ENCODE data around the gene CHAF1B. TPM values are rescaled to one million over a fixed set of nuclear protein-coding genes. Genes with fewer than 3 reads are reported as not detected.

The CHAF1B gene
- total RNA-seq, 1 experiment from 2014 or later = 7.7 TPM

- no peaks in the 10 kb centered on the region for H3K27me3 Mint-ChIP-seq (ENCODE audit: insufficient read depth, unreplicated experiment)
- no peak overlapping the region for H3K4me3 Mint-ChIP-seq (ENCODE audit: unreplicated experiment)
- no peak for DNase-seq (ENCODE audit: unreplicated experiment)
- no peak overlapping the region for H3K27ac Mint-ChIP-seq (ENCODE audit: low read depth, unreplicated experiment)
- POLR2A ChIA-PET = no interaction called here
- no TSS peak for BruUV-seq (replicated peaks)
- peaks cover 89% of the 10 kb centered on the region for H3K36me3 Mint-ChIP-seq (ENCODE audit: insufficient read depth, unreplicated experiment)
- H3K9me3 Mint-ChIP-seq (ENCODE audit: unreplicated experiment) = no peaks in the 10 kb centered on the region
- intact Hi-C loops (cut with micrococcal nuclease) = no loop called here
- H3K4me1 Mint-ChIP-seq (ENCODE audit: insufficient read depth, unreplicated experiment) = no peaks in the 10 kb centered on the region
- CTCF ChIA-PET = interaction anchor here (0.6 kb wide), 3 partner anchors 12 to 71 kb away, joined by 3 to 6 read pairs (median 3); no protein-coding TSS in a partner anchor
- no peak for TF ChIP-seq CTCF (IDR thresholded peaks at IDR 0.05; ENCODE audit: unreplicated experiment)
Observed at GRCh38 chr21:36359185-36359584, 26.0 kb upstream of the CHAF1B start.

DNA sequence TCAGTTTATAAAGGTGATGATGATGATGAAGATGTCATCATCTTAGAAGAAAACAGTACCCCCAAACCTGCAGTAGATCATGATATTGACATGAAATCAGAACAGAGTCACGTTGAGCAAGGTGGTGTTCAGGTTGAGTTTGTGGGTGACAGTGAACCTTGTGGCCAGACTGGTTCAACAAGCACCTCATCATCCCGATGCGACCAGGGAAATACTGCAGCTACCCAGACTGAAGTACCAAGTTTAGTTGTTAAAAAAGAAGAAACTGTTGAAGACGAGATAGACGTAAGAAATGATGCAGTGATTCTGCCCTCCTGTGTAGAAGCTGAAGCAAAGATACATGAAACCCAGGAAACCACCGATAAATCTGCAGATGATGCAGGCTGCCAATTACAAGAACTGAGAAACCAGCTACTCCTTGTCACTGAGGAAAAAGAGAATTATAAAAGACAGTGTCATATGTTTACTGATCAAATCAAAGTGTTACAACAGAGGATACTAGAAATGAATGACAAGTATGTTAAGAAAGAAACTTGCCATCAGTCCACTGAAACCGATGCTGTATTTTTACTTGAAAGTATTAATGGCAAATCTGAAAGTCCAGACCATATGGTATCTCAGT is 16.0 kb upstream of the CHAF1B start:
- Mint-ChIP-seq H3K4me1 (ENCODE audit: insufficient read depth, unreplicated experiment) (no peaks in the 10 kb centered on the region), H3K27me3 (ENCODE audit: insufficient read depth, unreplicated experiment) (no peaks in the 10 kb centered on the region), H3K9me3 (ENCODE audit: unreplicated experiment) (no peaks in the 10 kb centered on the region), H3K27ac (ENCODE audit: low read depth, unreplicated experiment) (no peak overlapping the region), H3K36me3 (ENCODE audit: insufficient read depth, unreplicated experiment) (peaks cover 93% of the 10 kb centered on the region), H3K4me3 (ENCODE audit: unreplicated experiment) (no peak overlapping the region)
- intact Hi-C loops (cut with micrococcal nuclease) = no loop called here
- TF ChIP-seq CTCF (IDR thresholded peaks at IDR 0.05; ENCODE audit: unreplicated experiment) = no peak
- POLR2A ChIA-PET = interaction anchor here (0.6 to 1.6 kb wide), 2 partner anchors 13 to 32 kb away, joined by 3 to 4 read pairs; no protein-coding TSS in a partner anchor
- CTCF ChIA-PET = interaction anchor here (0.6 kb wide), 1 partner anchor 265 kb away, joined by 4 read pairs; no protein-coding TSS in a partner anchor
- BruUV-seq (replicated peaks) = TSS peak; percentile 48
- DNase-seq (ENCODE audit: unreplicated experiment) = no peak

DNA sequence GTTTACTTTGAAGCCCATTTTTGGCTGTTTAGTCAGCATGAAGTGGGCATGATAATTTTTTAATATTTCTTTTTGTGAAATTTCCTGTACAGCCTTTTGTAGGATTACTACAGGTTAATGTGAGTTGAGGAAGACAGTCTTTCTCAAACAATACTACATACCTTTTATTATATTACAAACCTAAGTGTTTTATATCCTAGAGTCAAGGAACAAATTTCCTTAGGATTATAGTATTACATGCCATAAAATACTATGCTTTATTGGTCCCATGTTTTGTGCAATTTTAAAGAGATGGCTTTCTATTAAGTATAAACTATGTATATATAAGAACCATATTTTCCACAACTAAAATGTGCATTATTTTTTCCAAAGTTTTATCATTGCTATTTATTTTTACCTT is 9.2 kb upstream of the CHAF1B start:
- TF ChIP-seq CTCF (IDR thresholded peaks at IDR 0.05; ENCODE audit: unreplicated experiment) = no peak
- ChIA-PET CTCF (no interaction called here), POLR2A (interaction anchor here (0.7 to 1.3 kb wide), 3 partner anchors 8 to 569 kb away, joined by 3 to 5 read pairs (median 3); no protein-coding TSS in a partner anchor)
- H3K27ac Mint-ChIP-seq (ENCODE audit: low read depth, unreplicated experiment) = no peak overlapping the region
- intact Hi-C loops (cut with micrococcal nuclease) = no loop called here
- no TSS peak for BruUV-seq (replicated peaks)
- no peaks in the 10 kb centered on the region for H3K27me3 Mint-ChIP-seq (ENCODE audit: insufficient read depth, unreplicated experiment)
- H3K9me3 Mint-ChIP-seq (ENCODE audit: unreplicated experiment) = no peaks in the 10 kb centered on the region
- DNase-seq (ENCODE audit: unreplicated experiment) = no peak
- H3K4me1 Mint-ChIP-seq (ENCODE audit: insufficient read depth, unreplicated experiment) = no peaks in the 10 kb centered on the region
- no peak overlapping the region for H3K4me3 Mint-ChIP-seq (ENCODE audit: unreplicated experiment)
- H3K36me3 Mint-ChIP-seq (ENCODE audit: insufficient read depth, unreplicated experiment) = peaks cover 70% of the 10 kb centered on the region

DNA sequence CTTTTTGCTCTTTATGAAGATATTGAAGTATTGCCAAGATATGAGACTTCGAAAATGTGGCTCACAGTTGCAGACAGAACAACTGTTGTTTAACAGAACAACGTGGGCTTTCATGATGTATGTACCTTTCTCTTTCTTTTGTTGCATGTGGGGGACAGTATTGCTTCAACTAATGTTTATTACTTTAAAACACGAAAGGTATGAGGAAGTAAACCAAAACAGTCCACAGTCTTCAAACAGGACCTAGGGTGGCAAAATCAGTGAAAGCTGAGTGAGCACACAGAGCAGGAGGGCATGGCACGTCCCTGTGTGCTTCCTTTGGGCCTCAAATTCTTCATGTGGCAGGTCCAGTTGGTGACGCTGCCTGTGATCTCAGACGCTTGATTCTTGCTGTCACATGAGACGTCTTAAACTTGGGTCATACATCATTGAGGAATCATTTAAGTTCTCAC is 7.8 kb upstream of the CHAF1B start:
- Mint-ChIP-seq H3K36me3 (ENCODE audit: insufficient read depth, unreplicated experiment) (peaks cover 59% of the 10 kb centered on the region), H3K27me3 (ENCODE audit: insufficient read depth, unreplicated experiment) (no peaks in the 10 kb centered on the region), H3K9me3 (ENCODE audit: unreplicated experiment) (no peaks in the 10 kb centered on the region), H3K4me3 (ENCODE audit: unreplicated experiment) (no peak overlapping the region), H3K27ac (ENCODE audit: low read depth, unreplicated experiment) (no peak overlapping the region), H3K4me1 (ENCODE audit: insufficient read depth, unreplicated experiment) (no peaks in the 10 kb centered on the region)
- no peak for TF ChIP-seq CTCF (IDR thresholded peaks at IDR 0.05; ENCODE audit: unreplicated experiment)
- DNase-seq (ENCODE audit: unreplicated experiment) = no peak
- intact Hi-C loops (cut with micrococcal nuclease) = no loop called here
- BruUV-seq (replicated peaks) = no TSS peak
- ChIA-PET POLR2A (interaction anchor here (1.0 to 1.3 kb wide), 2 partner anchors 10 to 36 kb away, joined by 3 to 5 read pairs; no protein-coding TSS in a partner anchor), CTCF (no interaction called here)
